Natural killer cell (primary cell): ENCODE measurements around the gene KCNT1. TPM values are rescaled to one million over a fixed set of nuclear protein-coding genes. Genes with fewer than 3 reads are reported as not detected.

Experiments used
- ATAC-seq, 3 donors: fragments of 150-1000 bp in 2 of 3; fragments of 200-7000 bp in 1 of 3; cut with Tn5 transposase; 1 replicate in 1 of 3; 2 replicates in 2 of 3; pipeline ENCODE4 v1.10.0; 2021; ENCODE audit warnings: mild to moderate bottlenecking in 2 of 3, moderate library complexity in 2 of 3
- DNase-seq, 2 donors: peaks; one replicate each; pipeline versions ENCODE4 v3.0.0 to v3.0.0-alpha.2; 2013 to 2021; ENCODE audit warnings: mixed read lengths in 1 of 2
- H3K27ac ChIP-seq: one replicate; pipeline ENCODE4 v1.5.1; 2013; ENCODE audit warnings: mild to moderate bottlenecking, low read length
- H3K27me3 ChIP-seq: one replicate; pipeline ENCODE4 v1.6.1; 2013; ENCODE audit warnings: low read length; ENCODE audit not compliant: control insufficient read depth, insufficient read depth
- H3K36me3 ChIP-seq: one replicate; pipeline ENCODE4 v1.6.1; 2013; ENCODE audit warnings: low read length; ENCODE audit not compliant: control insufficient read depth, insufficient read depth
- H3K4me1 ChIP-seq: one replicate; pipeline ENCODE4 v1.6.1; 2013; ENCODE audit warnings: low read length; ENCODE audit not compliant: control insufficient read depth, insufficient read depth
- H3K4me3 ChIP-seq: one replicate; pipeline ENCODE4 v1.5.1; 2013; ENCODE audit warnings: low read length
- H3K9me3 ChIP-seq: one replicate; pipeline ENCODE4 v1.6.1; 2013; ENCODE audit warnings: low read length; ENCODE audit not compliant: control insufficient read depth, insufficient read depth
- H3K27ac Mint-ChIP-seq, 2 donors: one replicate each; pipeline ENCODE4 v1.8.0; 2022; ENCODE audit warnings: mild to moderate bottlenecking in 2 of 2, mixed read lengths in 2 of 2, moderate library complexity in 1 of 2
- H3K27me3 Mint-ChIP-seq, 2 donors: one replicate each; pipeline ENCODE4 v1.8.0; 2022; ENCODE audit warnings: low read depth in 2 of 2, mixed read lengths in 2 of 2
- H3K36me3 Mint-ChIP-seq: one replicate; pipeline ENCODE4 v1.8.0; 2022; ENCODE audit warnings: mixed read lengths
- H3K4me1 Mint-ChIP-seq, 2 donors: one replicate each; pipeline ENCODE4 v1.8.0; 2022; ENCODE audit warnings: mixed read lengths in 2 of 2
- H3K4me3 Mint-ChIP-seq: one replicate; pipeline ENCODE4 v1.8.0; 2022; ENCODE audit warnings: mild to moderate bottlenecking, moderate library complexity, mixed read lengths
- H3K9me3 Mint-ChIP-seq, 2 donors: one replicate each; pipeline ENCODE4 v1.8.0; 2022; ENCODE audit warnings: mixed read lengths in 2 of 2
- CTCF ChIP-seq: fragments of 200-600 bp; IDR thresholded peaks from one replicate; pipeline ENCODE4 v1.8.0; 2022; ENCODE audit warnings: antibody characterized with exemption
- WGBS: methylation state at CpG from one replicate; pipeline ENCODE4 v1.1.7; 2013; ENCODE audit warnings: missing lambda C conversion rate; ENCODE audit not compliant: insufficient coverage; 5-methylcytosine and 5-hydroxymethylcytosine counted together
- intact Hi-C: fragments of 100-400 bp; cut with micrococcal nuclease; formaldehyde crosslinking; loops from one replicate; pipeline ENCODE4 v1.14.2; 2022
- total RNA-seq, 4 donors: library from RNA; stranded (reverse); fragments of 120-200 nt in 1 of 4; gene quantifications; one replicate each; pipeline versions ENCODE4 v1.2.3 to v1.2.4, GENCODE V29; 2013 to 2022

KCNT1 gene
- total RNA-seq, 3 donors from 2014 or later (not counting 1 experiment from before 2014, with no cell fraction given), result 0.52 to 1.2 (median 0.88) TPM

- H3K27ac Mint-ChIP-seq, result no peak overlapping the region
- no peaks in the 10 kb centered on the region for H3K27me3 ChIP-seq
- H3K4me3 ChIP-seq, result no peak overlapping the region
- TF ChIP-seq CTCF, result no peak
- H3K27ac ChIP-seq, result no peak overlapping the region
- no peaks in the 10 kb centered on the region for H3K36me3 ChIP-seq
- 89% methylated on average over 33 of the region's 33 CpGs for WGBS
- DNase-seq (no peak), ATAC-seq (no peak)
- no peaks in the 10 kb centered on the region for H3K4me1 Mint-ChIP-seq
- no peak overlapping the region for H3K4me3 Mint-ChIP-seq
- peaks cover 0 to 2% of the 10 kb centered on the region in 2 donors for H3K27me3 Mint-ChIP-seq
- intact Hi-C loops, result no loop called here
- H3K36me3 Mint-ChIP-seq, result no peaks in the 10 kb centered on the region
- no peaks in the 10 kb centered on the region for H3K4me1 ChIP-seq
- no peaks in the 10 kb centered on the region for H3K9me3 ChIP-seq
- H3K9me3 Mint-ChIP-seq, result no peaks in the 10 kb centered on the region
Measured at GRCh38 chr9:135744333-135745070, 42.5 kb downstream of the KCNT1 start.

GRCh38 chr9:135745189-135745588, 43.2 kb downstream of the KCNT1 start:
- TF ChIP-seq CTCF, result no peak

GRCh38 chr9:135745686-135746324, 43.8 kb downstream of the KCNT1 start:
- no peaks in the 10 kb centered on the region for H3K27me3 ChIP-seq
- H3K36me3 ChIP-seq, result no peaks in the 10 kb centered on the region
- Mint-ChIP-seq H3K27ac (no peak overlapping the region), H3K4me1 (no peaks in the 10 kb centered on the region), H3K4me3 (no peak overlapping the region), H3K36me3 (no peaks in the 10 kb centered on the region), H3K27me3 (peaks cover 0 to 2% of the 10 kb centered on the region in 2 donors), H3K9me3 (no peaks in the 10 kb centered on the region)
- no peaks in the 10 kb centered on the region for H3K4me1 ChIP-seq
- no peak for TF ChIP-seq CTCF
- 85% methylated on average over 24 of the region's 24 CpGs for WGBS
- ATAC-seq (no peak), DNase-seq (no peak)
- no peak overlapping the region for H3K4me3 ChIP-seq
- H3K9me3 ChIP-seq, result no peaks in the 10 kb centered on the region
- H3K27ac ChIP-seq, result no peak overlapping the region
- intact Hi-C loops, result no loop called here

More at GRCh38 chr9:135745189-135745588, 43.2 kb downstream of the KCNT1 start:
- Mint-ChIP-seq H3K4me1 (no peaks in the 10 kb centered on the region), H3K27me3 (peaks cover 0 to 2% of the 10 kb centered on the region in 2 donors), H3K27ac (no peak overlapping the region), H3K36me3 (no peaks in the 10 kb centered on the region), H3K9me3 (no peaks in the 10 kb centered on the region), H3K4me3 (no peak overlapping the region)
- no peaks in the 10 kb centered on the region for H3K9me3 ChIP-seq
- no peaks in the 10 kb centered on the region for H3K36me3 ChIP-seq
- H3K4me3 ChIP-seq, result no peak overlapping the region
- intact Hi-C loops, result no loop called here
- no peaks in the 10 kb centered on the region for H3K27me3 ChIP-seq
- H3K27ac ChIP-seq, result no peak overlapping the region
- 88% methylated on average over 21 of the region's 21 CpGs for WGBS
- H3K4me1 ChIP-seq, result no peaks in the 10 kb centered on the region
- DNase-seq, result no peak
- no peak for ATAC-seq
